Stimulated activated CD4-positive, alpha-beta T cell treated with anti-CD3 and anti-CD28 coated beads, TNF-alpha, amount 100 ng/mL, for 24 hours (primary cell): ENCODE data around the gene SULT2A1.
A peak's percentile ranks its signal among the peaks of the same experiment; 100 is the strongest.
"Not testable (repeated sequence)": the region's sequence is repeated elsewhere in the genome, so short reads cannot be mapped to it uniquely, and the experiment has no call there.

Experiments used
- DNase-seq, 3 experiments: peaks; one replicate each; pipeline ENCODE4 v3.0.0-alpha.2; 2020; ENCODE audit warnings: low read depth in 3 of 3

Gene SULT2A1

DNA sequence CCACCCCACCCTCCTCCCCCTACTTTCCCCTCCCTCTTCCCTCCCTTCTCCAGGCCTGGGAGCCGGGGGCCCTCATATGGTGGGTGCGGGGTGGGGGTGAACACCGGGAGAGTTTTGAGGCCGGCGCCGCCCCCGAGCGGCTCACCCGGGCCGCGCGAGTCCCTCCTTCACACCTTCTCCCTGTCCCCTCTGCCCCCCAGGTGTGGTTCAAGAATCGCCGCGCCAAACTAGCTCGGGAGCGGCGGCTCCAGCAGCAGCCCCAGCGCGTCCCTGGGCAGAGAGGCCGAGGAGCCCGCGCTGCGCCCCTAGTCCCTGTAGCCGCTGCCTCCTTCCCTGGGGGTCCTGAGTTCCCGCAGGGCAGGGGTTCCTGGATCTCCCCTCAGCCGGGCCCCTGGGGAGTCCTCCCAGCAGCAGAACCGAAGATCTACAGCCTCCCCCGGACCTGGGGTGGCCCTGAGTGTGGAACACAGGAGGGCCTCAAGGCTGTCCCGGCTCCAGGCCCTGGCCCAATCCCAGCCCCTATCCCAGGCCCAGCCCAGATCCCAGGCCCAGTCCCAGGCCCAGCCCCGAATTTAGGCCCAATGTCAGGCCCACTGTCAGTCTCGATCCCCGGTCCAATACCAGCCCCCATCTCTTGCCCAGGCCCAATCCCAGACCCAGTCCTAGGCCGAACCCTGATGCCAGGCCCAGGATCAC, 25.4 kb downstream of the SULT2A1 start:
- DNase-seq, result no peak

DNA sequence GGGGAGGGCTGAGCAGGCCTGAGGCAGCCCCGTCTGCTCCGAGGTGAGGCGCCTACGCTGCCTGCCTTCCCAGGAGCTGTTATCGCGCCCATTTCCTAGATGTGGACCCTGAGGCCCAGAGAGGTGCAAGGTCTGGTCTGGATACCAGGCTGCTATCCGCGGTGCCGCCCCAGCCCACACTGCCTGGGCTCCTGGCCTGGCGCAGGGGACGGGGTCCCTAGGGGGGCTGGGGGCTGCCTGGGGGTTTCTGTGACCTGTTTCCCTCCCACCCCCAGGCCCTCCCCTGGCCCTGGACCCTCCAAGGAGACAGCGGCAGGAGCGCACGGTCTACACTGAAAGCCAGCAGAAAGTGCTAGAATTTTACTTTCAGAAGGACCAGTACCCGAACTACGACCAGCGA, 26.3 kb downstream of the SULT2A1 start:
- DNase-seq, result not testable (repeated sequence)

DNA sequence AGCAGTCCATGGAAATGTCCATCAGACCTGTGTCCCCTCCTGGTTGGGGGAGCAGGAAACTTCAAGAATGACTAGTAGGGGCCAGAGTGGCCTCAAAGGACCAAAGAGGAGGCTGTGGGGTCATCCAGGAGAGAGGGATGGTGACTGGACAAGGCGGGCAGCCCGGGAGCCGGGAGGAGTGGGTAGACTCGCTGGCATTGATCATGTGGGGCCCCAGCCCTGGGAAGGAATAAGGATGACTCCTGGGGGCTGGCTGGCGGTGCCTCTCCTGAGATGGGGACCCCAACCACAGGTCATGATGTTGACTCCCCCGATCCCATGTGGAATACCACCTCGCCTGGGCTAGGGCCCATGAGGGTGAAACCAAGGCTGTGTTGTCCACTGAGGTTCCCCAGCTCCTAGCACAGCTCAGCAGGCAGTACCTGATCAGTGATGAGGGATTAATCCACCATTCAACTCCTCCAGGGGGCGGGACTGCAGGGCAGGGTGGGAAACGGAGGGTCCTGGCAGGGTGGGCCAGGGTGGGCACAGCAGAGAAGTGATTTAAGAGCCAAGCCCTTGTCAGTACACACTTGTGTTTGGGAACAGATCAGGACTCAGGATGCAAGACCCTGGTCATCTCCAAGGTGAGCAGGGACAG, 27.3 kb downstream of the SULT2A1 start, which contains the start of gene TPRX2:
Gene TPRX2, plus strand, starts transcription at position 590 of the 640 bp plus-strand sequence. Its CDS starts 12 bp downstream, at position 602.
- DNase-seq, result not testable (repeated sequence)

DNA sequence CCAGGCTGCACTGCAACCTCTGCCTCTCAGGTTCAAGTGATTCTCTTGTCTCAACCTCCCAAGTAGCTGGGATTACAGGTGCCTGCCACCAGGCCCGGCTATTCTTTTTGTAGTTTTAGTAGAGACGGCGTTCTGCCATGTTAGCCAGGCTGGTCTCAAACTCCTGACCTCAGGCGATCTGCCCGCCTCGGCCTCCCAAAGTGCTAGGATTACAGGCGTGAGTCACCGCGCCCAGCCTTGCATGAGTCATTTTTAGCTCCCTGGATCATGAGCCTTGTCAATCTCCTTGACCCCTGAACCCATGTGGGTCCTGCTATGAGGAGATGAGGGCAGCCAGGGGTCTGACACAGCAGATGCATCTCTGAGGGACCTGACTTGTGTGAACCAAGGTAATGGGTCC, 27.9 kb downstream of the SULT2A1 start:
- not testable (repeated sequence) for DNase-seq

DNA sequence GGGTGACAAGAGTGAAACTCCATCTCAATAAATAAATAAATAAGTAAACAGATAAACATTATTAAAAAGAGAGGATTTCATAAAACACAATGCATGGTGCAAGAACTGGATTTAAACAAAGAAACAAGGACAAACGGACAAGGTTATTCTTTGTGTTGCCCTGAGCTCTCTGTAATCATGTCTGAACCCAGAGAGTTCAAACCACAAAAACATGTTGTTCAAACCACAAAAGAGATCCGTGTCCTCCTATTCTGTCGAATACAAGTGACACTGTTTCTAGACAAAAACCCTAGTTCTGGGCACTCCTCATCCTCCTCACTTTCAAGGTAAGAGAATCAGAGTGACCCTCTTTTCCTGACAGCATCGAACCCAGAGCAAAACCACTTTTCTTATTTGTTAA, 31.7 kb downstream of the SULT2A1 start:
- no peak for DNase-seq

DNA sequence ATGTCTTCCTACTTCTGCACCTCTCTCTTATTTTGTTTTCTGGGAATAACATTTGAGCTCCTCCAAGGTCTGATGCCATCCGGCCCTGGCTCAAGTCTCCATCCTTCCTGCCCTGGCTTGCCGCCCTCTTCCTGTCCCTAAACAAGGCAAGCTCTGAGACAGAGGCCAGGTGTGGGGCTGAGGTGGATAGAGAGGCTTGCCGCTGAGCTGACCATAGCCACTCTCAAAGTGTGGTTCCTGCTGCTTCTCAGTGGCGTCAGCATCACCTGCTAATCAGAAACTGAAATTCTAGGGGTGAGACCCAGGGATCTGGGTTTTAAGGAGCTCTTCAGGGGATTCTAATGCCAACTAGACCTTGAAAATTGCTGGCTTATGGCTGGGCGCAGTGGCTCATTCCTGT, 33.1 kb downstream of the SULT2A1 start:
- DNase-seq, result no peak

DNA sequence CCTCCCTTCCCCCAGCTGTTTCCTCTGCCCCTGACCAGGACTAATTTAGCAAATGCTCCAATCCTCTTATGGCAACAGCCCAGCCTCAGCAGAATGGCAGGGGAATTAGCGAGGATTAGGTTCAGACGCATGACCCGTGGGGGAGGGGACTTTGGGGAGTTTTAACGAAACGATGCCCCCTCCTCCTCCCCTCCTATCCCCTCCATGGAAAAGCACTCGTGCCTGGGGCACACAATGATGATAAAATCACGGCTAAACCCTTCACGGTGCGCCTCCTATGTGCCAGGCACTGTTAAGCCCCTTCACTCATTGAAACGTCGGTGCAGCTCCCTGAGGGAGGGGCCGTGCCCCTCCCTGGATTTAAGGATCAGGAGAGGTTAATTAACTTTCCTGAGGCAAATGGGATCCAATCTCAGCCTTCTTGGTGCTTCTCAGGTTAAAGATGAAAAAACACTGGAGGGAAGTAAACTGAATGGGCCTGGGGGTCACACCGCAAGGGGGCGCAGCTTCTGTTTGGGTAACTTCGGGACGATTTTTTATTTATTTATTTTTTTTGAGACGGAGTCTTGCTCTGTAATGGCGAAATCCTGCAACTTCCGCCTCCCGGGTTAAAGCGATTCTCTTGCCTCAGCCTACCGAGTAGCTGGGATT, 37.2 kb downstream of the SULT2A1 start:
- DNase-seq, result peak in 2 of 3 experiments; percentile 1 to 41

DNA sequence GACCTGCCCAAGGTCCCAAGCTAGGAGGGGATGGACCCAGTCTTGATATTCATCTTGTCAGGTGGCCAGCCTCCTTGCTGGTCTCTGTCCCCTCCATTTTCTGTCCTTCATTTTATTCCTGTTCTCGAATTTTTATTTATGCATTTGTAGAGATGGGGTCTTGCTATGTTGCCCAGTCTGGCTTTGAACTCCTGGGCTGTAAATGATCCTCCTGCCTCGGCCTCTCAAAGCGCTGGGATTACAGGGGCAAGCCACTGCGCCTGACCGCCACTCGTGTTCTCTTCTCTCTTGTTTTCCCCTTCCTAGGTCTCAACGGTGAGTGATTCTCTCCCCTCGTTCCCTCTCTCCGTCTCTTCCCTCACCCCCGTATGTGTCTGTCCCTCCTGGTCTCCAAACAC, 37.7 kb downstream of the SULT2A1 start:
- DNase-seq, result no peak

DNA sequence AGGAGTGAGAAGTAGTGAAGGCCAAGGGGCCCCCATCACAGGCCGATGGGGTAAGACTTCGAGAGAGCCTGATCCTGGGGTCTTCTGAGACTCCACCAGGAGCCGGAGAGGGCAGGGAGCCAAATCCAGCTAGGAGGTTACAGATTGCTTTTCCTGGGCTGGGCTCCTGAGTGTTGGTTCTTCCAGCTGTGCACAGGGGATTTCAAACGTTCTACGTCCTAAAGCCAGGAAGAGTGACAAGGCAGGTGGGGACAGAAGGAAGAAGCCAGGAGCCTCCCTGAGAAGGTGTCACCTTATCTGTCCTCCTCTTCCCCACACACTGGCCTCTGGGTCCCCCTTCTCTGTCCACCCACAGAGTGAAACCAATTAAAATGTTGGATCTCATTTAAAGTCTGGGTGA, 43.2 kb downstream of the SULT2A1 start:
- DNase-seq, result no peak

DNA sequence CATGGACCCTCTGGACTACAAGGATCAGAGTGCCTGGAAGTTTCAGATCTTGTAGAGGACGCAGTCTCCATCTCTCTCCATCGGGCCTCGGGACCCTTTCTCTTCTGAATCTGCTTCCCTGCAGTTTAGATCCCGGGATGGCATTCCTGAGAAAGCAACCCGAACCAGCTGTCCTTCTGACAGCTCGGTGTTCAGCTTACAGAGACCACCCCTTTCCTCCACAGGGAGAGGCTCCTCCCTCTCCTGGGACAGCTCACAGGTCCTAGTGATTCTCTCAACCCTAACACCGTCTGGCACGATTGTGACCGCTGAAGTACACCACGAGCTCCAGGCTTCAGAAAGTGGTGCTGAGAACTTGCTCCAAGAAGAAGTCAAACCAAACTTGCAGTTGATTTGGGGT, 46.2 kb downstream of the SULT2A1 start:
- DNase-seq, result no peak

DNA sequence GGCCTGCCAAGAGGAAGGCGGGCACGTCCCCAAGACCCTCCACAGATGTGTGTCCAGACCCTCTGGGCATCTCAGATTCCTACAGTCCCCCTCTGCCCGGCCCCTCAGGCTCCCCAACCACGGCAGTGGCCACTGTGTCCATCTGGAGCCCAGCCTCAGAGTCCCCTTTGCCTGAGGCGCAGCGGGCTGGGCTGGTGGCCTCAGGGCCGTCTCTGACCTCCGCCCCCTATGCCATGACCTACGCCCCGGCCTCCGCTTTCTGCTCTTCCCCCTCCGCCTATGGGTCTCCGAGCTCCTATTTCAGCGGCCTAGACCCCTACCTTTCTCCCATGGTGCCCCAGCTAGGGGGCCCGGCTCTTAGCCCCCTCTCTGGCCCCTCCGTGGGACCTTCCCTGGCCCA, 46.7 kb downstream of the SULT2A1 start:
- DNase-seq, result no peak

DNA sequence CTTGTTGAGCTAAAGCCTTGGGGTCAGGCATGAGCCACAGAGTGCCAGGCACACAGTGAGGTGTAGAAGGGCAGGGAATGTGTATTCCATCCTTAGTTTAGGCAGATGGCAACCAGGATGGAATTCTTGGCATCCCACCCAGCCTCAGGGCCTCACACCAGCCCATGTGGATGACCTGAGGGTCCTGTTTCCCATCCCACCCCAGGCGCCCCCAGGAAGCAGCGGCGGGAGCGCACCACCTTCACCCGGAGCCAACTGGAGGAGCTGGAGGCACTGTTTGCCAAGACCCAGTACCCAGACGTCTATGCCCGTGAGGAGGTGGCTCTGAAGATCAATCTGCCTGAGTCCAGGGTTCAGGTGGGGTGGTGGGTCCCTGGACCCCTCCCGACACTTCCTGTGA, 50.1 kb downstream of the SULT2A1 start:
- DNase-seq, result no peak

DNA sequence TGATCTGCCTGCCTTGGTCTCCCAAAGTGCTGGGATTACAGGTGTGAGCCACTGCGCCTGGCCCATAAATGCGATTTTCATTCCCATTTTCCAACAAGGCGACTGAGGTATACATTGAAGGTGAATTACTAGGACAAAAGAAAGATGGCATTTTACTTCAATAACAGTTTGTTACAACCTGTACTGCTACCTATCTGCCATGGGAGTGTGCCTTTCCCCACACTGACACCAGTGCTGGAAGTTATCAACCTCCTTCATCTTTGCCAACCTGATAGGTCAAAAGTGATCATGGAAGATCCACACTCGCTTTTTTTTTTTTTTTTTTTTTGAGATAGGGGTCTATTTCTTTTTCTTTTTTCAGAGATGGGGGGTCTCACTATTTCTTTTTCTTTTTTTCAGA, 53.4 kb downstream of the SULT2A1 start:
- no peak for DNase-seq

DNA sequence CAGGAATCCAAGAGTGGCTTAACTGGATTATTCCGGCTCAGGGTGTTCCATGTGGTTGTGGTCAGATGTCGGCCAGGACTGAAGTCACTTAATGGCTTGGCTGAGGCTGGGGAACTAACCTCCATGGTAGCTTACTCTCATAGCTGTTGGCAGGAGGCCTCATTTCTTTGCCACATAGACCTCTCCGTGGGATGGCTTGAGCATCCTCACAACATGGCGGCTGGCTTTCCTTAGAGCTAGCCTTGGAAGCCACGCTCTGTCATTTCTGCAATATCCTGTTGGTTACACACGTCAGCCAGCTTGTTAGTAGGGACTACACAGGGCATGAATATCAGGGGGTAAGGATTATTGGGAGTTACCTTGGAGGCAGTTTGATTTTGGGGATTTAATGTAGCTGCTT, 59.3 kb downstream of the SULT2A1 start:
- no peak for DNase-seq

DNA sequence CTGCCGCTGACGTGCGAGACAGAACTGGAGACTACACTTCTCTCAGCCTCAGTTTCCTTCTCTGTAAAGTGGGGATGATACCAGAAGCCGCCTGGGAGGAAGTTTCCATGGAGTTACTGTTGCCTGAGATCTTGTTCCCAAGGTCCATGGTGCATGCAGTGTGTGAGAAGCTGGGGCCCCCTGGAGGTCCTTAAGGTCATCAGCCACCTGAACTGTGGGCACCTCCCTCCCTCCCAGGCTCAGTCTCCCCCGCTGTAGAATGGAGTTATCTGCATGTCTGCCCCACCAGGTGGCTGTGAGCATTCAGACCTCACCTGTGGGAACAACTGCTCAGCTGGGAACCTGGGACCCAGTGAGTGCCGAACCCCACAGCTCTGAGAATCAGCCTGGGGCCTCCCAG, 61.7 kb downstream of the SULT2A1 start:
- no peak for DNase-seq

DNA sequence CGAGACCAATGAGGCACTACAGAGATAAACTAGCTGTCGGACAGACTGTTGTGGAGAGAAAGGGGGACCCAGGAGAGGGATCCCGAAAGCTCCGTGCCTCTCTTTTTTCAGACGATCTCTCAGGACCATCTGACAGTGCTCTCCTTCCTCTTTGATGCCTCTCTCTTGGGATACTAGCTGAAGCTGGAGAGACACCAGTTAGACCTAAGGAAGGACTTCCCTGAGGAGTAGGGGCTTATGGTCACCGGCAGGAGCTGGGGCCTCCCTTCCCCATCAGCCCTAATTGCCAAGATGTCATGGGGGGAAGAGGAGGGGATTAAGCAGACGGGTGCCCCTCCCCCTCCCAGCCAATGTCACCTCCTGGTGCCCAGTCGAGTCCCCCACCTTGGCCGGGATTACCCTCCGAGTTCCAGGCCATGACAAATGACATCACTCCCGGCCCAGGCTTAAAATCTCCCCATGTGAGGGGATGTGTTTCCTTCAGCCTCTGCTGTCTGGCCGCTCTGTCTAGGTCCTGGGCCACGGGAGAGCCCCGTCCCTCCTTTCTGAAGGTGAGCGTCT, 64.6 kb downstream of the SULT2A1 start, which contains the start of gene CRX:
Gene CRX, plus strand, starts transcription at position 478 of the 561 bp plus-strand sequence. CDS start 12,507 bp downstream, outside the sequence.
- no peak for DNase-seq
